ENCODE measurements around the gene SDHB. TPM values are rescaled to one million over a fixed set of nuclear protein-coding genes. Genes with fewer than 3 reads are reported as not detected.

The SDHB gene
- total RNA-seq, 1 experiment from 2014 or later: 212 TPM

DNA sequence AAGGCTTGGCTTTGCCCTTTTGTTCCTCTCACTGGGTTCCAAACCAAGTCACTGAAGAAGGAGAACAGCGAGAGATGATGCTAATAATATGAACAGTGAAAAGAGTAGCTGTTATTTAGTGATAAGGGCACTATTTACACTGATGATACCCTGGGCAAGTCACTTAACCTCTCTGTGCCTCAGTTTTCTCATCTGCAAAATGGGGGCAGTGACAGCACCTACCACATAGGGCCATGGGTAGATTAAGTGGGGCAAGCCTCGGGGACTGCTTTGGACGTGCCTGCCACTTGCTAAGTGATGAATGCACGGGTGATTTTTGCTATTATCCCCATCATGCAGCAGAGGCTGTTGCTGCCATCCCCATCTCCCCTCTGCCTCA, 51.3 kb downstream of the SDHB start:
- POLR2A ChIA-PET: no interaction called here
- in situ Hi-C loops (cut with HindIII; ENCODE audit: low pct_unique_long_range_greater_than_20kb, low sequenced_read_pairs): no loop called here
- CTCF ChIA-PET: no interaction called here

DNA sequence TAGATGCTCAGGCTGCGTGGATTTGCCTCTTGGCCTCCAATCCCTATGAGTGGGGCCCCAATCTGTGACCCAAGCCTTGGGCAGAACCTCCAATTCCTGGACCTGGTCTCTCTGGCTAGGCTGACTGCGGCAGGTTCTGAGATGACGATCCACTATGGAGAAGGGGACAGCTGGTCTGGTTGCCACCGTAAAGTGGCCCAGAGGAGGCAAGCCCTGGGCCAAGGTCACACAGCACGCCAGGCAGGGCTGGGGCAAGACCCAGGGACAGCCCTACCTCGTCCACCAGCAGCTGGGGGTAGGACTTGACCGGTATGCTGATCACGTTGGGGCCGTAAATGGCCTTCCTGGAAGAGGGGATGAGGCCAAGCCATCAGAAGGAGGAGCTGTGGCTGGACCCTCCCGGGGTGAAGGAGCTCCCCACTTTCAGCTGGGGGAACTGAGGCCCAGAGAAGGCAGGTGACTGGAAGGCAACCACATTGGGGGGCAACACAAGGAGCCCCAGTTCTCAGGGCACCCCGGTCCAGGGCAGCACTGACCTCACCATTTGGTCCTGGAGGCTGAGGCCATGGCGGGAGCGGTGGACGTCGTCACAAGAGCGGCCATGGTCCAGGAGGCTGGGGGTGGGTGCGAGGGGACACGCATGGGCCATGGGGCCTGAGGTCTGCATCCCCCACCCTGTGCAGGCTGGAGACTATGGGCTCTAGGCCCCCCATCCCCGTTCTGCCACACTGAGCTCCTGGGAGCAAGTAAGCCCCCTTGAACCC, 51.9 kb downstream of the SDHB start:
- no TSS peak for BruUV-seq (replicated peaks)
- in situ Hi-C loops (cut with HindIII; ENCODE audit: low pct_unique_long_range_greater_than_20kb, low sequenced_read_pairs): no loop called here
- no peak for ATAC-seq

More for the DNA sequence above, 51.3 kb downstream of the SDHB start:
- no peak overlapping the region for H3K4me3 ChIP-seq (ENCODE audit: low read depth in 2 of 2, low read length in 2 of 2)
- ATAC-seq: no peak
- TF ChIP-seq POLR2AphosphoS5 (IDR thresholded peaks at IDR 0.05; ENCODE audit: low read depth, low read length): no peak
- TF ChIP-seq TCF7L2 (IDR thresholded peaks at IDR 0.05; ENCODE audit: low read depth, low read length): no peak
- TF ChIP-seq, protein P1, sequence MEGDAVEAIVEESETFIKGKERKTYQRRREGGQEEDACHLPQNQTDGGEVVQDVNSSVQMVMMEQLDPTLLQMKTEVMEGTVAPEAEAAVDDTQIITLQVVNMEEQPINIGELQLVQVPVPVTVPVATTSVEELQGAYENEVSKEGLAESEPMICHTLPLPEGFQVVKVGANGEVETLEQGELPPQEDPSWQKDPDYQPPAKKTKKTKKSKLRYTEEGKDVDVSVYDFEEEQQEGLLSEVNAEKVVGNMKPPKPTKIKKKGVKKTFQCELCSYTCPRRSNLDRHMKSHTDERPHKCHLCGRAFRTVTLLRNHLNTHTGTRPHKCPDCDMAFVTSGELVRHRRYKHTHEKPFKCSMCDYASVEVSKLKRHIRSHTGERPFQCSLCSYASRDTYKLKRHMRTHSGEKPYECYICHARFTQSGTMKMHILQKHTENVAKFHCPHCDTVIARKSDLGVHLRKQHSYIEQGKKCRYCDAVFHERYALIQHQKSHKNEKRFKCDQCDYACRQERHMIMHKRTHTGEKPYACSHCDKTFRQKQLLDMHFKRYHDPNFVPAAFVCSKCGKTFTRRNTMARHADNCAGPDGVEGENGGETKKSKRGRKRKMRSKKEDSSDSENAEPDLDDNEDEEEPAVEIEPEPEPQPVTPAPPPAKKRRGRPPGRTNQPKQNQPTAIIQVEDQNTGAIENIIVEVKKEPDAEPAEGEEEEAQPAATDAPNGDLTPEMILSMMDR (IDR thresholded peaks at IDR 0.05): no peak
- TF ChIP-seq SIN3A (IDR thresholded peaks at IDR 0.05; ENCODE audit: borderline replicate concordance, insufficient read depth, low read depth, low read length): no peak
- TF ChIP-seq, protein P2, sequence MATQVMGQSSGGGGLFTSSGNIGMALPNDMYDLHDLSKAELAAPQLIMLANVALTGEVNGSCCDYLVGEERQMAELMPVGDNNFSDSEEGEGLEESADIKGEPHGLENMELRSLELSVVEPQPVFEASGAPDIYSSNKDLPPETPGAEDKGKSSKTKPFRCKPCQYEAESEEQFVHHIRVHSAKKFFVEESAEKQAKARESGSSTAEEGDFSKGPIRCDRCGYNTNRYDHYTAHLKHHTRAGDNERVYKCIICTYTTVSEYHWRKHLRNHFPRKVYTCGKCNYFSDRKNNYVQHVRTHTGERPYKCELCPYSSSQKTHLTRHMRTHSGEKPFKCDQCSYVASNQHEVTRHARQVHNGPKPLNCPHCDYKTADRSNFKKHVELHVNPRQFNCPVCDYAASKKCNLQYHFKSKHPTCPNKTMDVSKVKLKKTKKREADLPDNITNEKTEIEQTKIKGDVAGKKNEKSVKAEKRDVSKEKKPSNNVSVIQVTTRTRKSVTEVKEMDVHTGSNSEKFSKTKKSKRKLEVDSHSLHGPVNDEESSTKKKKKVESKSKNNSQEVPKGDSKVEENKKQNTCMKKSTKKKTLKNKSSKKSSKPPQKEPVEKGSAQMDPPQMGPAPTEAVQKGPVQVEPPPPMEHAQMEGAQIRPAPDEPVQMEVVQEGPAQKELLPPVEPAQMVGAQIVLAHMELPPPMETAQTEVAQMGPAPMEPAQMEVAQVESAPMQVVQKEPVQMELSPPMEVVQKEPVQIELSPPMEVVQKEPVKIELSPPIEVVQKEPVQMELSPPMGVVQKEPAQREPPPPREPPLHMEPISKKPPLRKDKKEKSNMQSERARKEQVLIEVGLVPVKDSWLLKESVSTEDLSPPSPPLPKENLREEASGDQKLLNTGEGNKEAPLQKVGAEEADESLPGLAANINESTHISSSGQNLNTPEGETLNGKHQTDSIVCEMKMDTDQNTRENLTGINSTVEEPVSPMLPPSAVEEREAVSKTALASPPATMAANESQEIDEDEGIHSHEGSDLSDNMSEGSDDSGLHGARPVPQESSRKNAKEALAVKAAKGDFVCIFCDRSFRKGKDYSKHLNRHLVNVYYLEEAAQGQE (IDR thresholded peaks at IDR 0.05; ENCODE audit: insufficient read depth in 1 of 2, low read depth in 2 of 2, low read length in 1 of 2): no peak
- H3K27me3 ChIP-seq (ENCODE audit: control insufficient read depth, insufficient read depth, low read length): no peaks in the 10 kb centered on the region
- H3K27ac ChIP-seq (ENCODE audit: low read length): no peak overlapping the region
- BruUV-seq (replicated peaks): no TSS peak
- DNase-seq (ENCODE audit: low read depth, low spot score): no peak
- H3K4me1 ChIP-seq (ENCODE audit: control insufficient read depth, insufficient read depth, low read length): no peaks in the 10 kb centered on the region
- intact Hi-C loops (cut with micrococcal nuclease; ENCODE audit: unreplicated experiment): no loop called here
- H3K9me3 ChIP-seq (ENCODE audit: control insufficient read depth, insufficient read depth, low read depth, low read length): no peaks in the 10 kb centered on the region
- H3K36me3 ChIP-seq (ENCODE audit: control insufficient read depth, insufficient read depth, low read length): no peaks in the 10 kb centered on the region

More for the DNA sequence above, 51.9 kb downstream of the SDHB start:
- no peaks in the 10 kb centered on the region for H3K9me3 ChIP-seq (ENCODE audit: control insufficient read depth, insufficient read depth, low read depth, low read length)
- intact Hi-C loops (cut with micrococcal nuclease; ENCODE audit: unreplicated experiment): no loop called here
- TF ChIP-seq SIN3A (IDR thresholded peaks at IDR 0.05; ENCODE audit: borderline replicate concordance, insufficient read depth, low read depth, low read length): no peak
- TF ChIP-seq, protein P1 (IDR thresholded peaks at IDR 0.05): no peak
- no peak overlapping the region for H3K4me3 ChIP-seq (ENCODE audit: low read depth in 2 of 2, low read length in 2 of 2)
- POLR2A ChIA-PET: no interaction called here
- H3K27me3 ChIP-seq (ENCODE audit: control insufficient read depth, insufficient read depth, low read length): no peaks in the 10 kb centered on the region
- no peaks in the 10 kb centered on the region for H3K36me3 ChIP-seq (ENCODE audit: control insufficient read depth, insufficient read depth, low read length)
- no peaks in the 10 kb centered on the region for H3K4me1 ChIP-seq (ENCODE audit: control insufficient read depth, insufficient read depth, low read length)
- CTCF ChIA-PET: no interaction called here
- no peak overlapping the region for H3K27ac ChIP-seq (ENCODE audit: low read length)
- DNase-seq (ENCODE audit: low read depth, low spot score): no peak
